EL (cell line): ENCODE results near the gene FANK1.
A peak's percentile ranks its signal among the peaks of the same experiment; 100 is the strongest.

Source experiments
- DNase-seq: peaks from one replicate; pipeline ENCODE4 v3.0.0-alpha.2; 2016

FANK1 gene

DNA sequence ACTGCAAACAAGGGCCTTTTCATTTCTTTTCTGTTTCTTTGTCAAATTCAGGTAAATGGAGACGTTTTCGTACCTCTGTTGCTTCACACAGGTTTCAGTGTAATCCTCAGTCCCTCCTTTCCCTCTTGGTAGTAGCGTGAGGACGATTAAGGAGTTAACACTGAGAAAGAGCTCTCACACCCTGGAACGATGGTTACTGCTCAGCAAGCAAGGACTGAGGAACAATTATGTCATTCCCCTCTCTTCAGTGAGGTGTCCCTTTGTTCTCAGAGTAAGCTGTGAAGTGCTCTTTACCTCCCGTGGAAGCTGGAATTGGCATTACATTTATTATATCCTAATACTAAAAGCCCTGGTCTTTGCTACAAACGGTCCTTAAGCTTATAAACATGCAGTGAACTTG, 95.9 kb downstream of the FANK1 start:
- DNase-seq = no peak

DNA sequence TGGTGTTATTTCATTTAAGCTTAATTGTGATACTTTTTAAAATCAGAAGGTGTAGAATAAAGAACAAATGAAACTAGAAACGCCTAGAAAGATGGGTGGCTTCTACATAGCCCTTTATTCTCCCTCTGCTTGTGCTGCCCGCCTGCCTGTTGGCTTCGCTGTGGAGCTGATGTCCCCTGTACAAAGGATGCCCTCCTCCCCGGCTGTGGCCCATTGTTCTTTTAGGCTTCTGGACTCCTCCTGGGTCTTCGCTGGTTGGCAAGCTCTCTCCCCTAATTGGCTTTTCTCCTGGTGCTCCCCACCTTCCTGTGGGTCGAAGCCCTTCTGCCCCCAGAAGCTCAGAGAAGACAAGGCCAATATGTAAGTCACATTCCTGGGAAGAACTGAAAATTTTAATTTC, 98.2 kb downstream of the FANK1 start:
- no peak for DNase-seq

DNA sequence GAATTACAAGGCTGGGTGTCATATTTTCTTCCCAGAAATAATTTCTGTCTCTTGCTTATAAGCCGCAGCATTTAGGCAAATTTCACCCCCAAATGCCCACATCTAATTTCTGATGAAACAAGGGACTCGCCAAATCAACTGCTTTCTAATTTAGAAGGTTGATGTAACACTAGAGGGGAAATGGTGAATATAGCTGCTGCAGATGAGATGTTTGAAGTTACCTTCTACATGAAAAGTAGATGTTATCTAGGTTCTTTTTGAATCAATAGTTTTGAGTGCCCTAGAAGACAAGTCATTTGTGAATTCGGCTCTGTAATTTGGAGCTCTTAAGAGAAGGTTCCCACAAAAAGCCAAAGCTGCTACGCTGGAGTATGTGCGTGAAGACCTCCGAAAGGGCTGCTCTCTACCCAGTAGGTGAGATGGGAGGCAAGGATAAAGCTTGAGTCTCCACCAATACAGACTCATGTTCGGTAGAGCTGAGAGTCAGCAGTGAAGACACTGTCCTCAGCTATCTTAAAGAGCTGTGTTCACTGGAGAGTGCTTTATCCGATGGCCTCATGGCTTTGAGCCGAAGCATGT, 99.5 kb downstream of the FANK1 start:
- DNase-seq = no peak

DNA sequence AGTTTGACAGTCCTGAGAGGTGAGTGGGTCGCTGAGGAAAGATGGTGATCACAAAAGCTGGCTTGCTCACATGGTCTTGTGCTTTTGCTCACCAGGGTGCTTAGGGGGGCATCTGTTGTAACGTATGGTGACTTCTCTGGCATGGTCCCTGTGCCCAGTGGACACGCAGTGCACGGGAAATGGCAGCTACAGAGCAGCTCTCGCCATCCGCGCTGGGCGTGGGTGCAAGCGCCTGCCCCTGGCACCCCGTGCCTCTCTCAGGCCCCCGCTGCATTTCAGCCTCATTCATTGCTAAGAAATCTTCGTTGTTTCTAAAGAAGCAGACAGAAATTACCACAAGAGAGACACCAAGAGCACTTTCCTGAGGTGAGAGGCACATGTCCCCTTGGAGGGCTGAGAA, 101.2 kb downstream of the FANK1 start:
- DNase-seq = no peak

DNA sequence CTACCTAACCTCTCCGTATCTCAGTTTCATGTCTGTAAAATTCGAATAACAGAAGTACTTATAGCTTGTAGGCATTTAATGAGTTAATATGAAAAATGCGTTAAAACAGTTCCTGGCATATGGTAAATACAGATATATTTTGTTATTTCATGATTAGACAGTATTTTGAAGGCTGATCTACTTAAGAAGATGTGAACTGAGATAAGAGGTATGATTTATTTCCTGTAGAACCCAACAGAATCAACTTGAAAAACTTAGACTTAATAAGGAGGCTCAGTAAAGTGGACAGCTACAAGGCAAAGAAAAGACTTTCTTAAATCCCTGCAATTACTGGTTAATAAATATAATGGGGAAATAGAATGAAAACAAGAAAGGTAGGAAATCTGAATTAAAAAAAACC, 103.3 kb downstream of the FANK1 start:
- no peak for DNase-seq

DNA sequence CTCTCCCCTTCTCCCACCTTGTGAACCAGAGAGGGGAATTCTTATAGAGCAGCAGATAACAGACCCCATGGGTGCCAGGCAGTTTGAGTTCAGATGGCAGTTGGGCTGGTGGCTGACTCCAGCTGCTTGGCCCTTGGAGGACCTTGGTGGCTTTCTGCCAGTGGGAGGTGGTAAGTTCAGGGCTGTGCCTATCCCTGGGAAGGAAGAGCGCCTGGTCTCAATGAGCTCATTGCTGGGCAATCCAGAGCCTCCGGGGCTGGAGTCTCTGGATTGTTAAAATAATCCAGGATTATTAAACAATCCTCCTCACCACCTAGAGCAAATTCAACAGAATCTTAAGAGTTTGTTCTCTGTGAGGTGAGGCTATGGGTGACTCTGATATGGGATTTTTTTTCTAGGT, 105.2 kb downstream of the FANK1 start:
- DNase-seq = peak; percentile 88

DNA sequence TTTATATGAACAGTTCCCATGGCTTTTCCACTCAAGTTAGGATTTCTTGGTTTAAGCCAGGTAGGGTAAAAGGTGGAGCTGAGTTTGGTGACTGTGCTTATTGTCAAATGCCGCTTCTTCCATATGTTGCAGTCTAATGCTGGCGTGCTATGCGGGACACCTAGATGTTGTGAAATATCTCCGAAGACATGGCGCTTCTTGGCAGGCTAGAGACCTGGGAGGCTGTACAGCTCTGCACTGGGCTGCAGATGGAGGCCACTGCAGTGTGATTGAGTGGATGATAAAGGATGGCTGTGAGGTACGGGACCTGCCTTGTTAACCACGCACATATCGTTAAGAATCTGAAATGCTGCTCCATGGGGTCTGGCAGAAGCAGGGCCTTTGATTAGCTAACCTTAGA, 108.4 kb downstream of the FANK1 start:
- no peak for DNase-seq

DNA sequence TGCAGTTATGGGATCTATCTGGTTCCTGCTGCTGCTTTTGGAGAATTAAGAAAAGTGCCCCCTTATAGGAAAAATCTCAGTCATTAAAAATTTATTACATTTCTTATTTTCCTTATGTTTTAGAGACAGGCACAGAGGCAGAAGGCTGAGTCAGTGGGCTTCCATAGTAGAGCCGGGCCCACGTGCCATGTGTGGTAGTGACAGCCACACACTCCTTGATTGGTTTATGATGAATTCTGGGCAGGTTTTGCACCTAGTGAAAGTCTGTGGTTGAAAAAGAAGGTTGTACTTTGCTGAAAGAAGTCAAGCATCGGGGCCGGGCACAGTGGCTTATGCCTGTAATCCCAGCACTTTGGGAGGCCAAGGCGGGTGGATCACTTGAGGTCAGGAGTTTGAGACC, 109.9 kb downstream of the FANK1 start:
- DNase-seq = no peak

DNA sequence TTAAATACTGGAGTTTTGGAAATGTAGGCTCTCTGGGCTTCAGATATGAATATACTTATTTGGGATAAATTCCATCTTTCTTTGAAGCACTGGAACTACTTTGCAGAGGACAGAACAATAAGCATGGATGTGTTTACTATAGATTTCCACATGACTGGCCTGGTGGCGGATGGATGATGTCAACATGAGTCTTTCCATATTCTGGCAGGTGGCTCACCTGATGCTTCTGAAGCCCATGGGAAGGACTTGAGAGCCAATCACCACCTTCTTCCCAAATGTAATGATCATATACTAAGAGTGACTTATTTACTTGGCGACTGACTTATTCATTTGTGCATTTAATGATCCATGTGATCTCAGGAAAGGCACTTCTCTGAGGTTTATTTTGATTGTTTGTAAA, 110.5 kb downstream of the FANK1 start:
- DNase-seq = no peak

DNA sequence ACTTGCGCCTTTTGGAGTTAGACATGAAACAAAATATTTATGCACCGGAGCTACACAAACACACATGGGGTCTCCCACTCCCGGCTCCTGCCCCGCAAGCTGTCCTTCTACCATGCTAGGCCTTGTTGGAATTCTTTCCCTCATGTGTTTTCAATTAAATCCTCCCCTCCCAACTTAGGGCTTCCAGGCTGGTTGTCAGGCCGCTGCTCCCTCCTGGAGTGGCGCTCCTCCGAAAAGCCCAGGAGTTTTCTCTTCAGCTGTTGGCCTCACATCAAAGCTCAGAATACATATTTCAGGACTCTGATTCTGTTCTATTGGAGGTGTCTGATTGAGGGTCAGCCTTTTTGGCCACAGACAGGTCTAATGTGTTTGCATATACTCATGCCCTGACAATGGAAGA, 113.3 kb downstream of the FANK1 start:
- no peak for DNase-seq

DNA sequence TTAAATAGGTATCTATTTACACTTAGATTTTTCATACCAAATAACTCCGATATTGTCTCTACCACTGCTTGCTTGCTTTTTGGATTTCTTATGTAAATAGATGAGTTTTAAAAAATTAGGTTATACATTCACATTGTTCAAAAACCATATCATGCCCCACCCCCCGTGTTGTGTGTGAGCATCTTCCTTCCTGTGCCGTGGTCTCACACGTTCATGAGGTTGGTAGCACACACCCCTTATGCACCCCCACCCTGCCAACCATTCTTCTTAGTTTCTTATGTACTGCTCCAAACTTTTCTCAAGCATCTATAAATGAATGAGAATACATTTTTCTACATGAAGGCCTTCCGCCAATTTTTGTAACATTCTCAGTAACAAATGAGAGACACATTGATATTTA, 115.6 kb downstream of the FANK1 start:
- DNase-seq = no peak

DNA sequence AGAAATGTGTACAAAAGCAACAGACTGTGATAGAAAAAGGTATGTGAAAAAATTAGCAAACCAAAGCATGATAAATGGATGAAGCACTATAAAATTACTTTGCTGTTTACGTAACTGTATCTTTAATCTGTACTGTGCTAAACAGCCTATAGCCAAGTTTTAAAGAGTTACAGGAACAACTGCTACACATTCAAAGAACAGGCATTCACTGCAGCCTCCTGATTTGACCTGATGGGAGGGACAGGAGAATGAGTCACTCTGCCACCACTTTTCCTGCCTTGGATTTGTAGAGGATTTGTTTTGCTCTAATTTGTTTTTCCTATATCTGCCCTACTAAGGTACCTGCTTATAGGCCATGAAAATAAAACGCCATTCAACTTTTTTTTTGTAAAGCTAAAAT, 116.1 kb downstream of the FANK1 start:
- peak; percentile 16 for DNase-seq

DNA sequence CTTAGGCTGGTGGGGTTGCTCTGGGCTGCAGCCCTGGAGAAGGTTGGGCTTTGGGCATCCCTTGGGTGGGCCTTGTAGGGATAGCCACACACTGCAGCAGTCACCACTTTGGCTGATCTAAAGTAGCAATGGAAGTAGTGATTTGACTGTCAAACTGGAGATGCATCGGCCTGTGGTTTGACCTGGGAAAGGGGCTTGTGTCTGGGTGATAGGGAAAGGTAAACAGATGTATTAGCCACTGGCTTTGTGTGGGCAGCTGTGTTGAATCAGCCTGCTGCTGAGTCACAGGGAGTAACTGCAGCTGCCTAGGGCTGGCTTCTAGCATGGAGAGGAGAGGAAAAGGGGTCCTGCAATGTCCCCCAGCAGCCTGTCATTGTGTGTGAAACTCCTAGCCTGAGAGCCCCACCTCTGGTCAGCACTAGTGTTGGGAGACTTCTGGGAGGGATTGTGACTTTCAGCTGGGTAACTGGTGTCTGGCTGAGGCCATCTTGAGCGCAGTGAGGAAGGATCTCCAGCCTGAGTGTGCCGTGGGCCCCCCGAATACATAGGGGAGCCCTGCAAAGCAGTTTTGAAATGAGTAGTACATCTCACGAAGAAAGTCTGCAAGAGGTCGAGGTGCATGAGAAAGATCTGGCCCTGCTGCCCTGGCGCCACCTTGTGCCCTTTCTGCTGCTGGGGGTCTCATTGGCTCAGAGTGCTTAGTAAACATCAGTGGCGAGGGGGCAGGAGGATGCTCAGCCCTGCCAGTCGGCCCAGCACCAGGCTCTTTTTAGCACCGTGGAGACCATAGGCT, 117.3 kb downstream of the FANK1 start:
- DNase-seq = peak; percentile 77

DNA sequence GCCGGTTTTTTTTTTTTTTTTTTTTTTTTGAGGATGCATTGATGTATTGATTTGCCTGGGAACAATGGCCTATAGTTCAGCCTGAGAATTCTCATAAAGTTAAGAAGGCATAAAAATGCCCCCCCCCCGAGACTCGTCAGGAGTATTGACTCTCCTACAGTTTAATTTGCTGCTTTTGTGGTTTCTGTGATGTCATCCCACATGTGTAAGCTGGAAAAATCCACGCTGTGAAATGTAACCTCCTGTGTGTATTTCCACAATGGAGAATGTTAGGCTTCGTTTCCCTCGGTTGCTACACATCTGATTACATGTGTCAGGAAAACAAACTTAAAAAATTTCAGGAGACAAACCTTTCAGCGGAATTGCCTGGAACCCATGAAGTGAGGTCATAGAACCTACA, 117.9 kb downstream of the FANK1 start:
- DNase-seq = peak; percentile 63

DNA sequence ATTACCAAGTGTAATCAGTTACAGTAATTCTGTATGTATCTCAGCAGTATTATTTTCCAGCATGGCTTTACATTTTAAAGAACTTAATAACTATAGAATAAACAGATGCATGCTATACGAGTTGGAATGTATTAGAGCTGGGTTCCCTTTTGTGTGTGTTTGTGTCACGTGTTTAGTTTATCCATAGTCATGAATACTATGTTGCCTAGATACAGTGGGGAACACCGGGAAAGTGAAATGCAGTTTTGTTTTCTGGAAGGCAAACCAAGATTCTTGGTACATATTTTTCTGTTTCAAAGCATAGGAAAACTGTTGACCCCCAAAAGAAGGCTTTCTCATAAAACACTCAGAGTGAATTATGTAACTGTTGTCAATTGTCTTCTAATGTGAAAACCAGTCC, 119.0 kb downstream of the FANK1 start:
- DNase-seq = no peak

DNA sequence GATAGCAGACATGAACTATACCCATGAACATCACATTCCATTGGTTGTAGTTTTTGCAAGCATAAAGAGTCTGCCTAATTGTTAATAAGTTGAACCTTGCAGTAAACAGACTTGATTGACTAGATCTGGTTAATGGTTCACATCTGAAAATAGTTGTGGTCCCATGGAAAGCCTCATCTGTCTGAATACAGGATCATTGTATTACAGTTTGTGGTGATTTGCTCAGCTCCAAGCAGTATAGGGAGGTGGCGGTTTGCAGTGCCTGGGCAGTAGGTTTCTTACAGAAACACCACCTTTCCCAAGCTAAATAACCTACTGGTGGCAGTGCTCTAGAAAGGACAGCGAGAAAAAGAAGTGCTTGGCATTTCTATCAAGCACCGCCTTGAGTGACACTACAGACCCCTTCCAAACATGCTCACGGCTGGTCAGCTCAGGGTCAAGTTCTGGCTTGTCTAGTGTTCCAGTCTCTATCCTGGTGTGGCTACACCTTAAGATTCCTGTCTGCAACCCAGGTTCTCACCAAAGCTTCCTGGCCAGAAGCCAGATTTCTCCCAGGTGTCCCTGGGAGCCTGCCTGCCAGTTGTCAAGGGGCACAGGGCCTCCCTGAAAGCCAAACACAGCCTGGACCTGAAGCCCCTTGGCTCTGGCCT, 119.9 kb downstream of the FANK1 start:
- no peak for DNase-seq

DNA sequence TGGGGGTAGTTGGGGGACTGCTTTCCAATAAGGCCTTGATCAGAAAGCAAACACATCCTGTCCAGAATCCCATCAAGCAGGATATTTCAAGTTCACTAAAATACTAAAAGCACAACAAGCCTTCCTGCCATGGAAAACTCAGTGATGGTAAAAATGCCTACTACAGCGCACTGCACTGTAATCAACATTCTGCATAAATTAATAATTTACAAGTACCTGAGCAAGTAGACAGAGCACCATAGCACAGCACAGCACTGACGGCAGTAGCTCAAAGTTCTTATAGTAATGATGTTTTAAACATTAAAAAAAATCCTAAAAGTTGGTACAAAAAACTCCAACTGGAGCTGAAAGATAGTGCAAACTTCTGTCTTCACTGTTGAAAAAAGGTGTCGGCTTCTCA, 120.5 kb downstream of the FANK1 start:
- no peak for DNase-seq

DNA sequence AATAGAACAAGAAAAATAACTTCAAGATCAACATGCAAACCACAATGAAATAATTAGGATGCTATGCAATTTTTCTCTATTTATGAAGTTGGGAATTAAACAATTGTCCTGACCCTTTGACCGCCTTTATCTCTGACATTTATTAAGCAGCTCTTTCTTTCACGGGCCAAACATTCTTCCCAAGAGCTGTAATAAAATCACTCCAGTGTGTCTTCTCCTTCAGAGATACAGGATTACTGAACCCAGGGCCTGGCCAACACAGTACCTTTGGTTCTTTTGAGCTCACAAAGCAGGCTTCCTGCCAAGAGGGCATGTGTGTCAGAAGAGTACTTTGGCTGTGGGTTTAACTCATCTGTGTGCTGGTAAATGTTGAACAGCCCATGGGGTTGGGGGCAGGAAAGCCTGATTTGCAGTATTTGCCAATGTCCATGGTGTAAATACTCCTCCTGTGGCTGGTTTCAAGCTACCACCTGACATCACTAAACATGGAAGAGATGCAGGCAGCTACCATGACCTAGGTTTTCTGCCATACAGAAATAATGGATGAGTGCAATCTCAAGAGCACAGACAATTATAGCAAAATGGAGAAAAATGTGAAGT, 121.7 kb downstream of the FANK1 start:
- peak; percentile 60 for DNase-seq

DNA sequence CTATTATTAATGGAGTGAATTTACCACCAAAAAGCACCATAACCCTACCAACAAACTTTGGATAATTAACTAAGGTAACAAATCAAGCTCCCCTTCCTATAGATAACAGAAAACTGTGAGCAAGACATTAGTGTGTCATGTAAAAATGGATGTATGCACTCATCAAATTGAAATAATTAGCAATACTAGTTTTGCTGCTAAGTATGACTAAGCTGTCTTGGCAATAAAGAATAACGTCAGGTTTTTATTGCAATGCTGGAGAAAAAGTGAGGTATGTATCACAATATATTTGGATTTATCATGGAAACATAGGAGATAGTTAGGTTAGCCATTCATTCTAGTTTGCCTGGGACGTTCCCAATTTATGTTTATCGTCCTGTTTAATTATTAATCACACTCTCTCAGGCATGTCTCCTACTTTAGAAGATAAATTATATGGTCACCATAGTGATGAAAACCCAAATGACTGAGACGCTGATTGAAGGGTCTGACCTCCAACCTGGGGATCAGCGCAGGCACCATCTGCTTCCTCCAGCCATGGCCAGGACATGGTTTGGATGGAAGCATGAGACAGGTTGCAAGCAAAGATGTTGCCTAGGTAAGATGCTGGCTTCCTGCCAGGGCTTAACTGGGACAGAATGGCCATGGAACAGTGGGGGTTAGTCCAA, 125.6 kb downstream of the FANK1 start:
- no peak for DNase-seq

DNA sequence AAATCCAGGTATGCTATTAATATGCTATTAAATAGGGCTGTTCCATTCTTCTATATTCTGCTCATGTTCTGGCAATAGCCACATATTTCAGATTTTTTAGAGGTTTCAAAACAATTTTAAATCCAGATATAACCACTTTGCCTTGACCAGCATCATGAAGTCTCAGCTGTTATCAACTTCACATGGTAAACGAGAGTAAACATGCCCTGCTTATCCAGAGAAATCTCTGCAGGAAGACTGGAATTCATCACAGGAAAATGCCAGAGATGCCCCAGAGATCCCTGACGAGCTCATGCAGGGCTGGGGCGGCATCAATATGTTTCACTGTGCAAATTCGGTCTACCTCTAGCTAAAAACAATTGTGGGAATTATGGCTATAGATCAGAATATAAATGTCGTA, 126.5 kb downstream of the FANK1 start:
- DNase-seq = no peak

DNA sequence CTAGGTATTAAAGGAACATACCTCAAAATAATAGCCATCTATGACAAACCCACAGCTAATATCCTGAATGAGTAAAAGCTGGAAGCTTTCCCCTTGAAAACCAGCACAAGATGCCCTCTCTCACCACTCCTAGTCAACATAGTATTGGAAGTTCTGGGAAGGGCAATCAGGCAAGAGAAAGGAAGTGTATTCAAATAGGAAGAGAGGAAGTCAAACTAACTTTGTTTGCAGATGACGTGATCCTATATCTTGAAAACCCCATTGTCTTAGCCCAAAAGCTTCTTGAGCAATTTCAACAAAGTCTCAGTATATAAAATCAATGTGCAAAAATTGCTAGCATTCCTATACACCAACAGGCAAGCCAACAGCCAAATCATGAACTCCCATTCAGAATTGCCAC, 131.3 kb downstream of the FANK1 start:
- no peak for DNase-seq

DNA sequence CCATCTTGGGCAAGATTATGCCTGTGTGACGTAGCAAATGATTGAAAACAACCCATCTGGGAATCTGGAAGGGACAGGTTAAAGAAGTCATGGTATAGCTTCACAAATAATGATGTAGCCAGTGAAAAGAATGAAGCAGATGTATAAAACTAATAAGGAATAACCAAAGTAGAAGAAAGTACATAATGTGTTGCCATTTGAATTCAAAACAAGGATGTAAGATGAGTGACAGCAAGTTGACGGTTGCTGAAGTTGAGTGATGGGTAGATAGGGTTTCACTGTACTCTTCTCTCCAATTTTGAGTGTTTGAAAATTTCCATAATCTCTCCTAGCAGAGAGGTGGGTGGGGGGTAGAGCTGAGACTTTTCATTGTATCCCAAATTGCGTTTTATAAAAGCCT, 133.6 kb downstream of the FANK1 start:
- DNase-seq = no peak

DNA sequence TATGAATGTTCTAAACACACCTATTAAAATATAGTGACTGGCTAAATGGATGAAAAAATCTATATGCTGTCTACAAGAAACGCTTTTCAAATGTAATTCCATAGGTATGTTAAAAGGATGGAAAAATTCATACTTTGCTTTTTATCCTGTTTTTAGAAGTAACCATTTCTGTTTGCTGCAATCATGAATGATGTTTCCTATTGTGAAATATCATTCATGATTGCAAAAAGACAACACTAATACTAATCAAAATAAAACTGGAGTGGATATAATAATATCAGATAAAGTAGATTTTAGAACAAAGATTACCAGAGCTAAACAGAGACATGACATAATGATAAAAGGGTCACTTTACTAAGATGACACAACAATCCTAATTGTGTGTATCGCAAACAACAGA, 138.2 kb downstream of the FANK1 start:
- DNase-seq = no peak

DNA sequence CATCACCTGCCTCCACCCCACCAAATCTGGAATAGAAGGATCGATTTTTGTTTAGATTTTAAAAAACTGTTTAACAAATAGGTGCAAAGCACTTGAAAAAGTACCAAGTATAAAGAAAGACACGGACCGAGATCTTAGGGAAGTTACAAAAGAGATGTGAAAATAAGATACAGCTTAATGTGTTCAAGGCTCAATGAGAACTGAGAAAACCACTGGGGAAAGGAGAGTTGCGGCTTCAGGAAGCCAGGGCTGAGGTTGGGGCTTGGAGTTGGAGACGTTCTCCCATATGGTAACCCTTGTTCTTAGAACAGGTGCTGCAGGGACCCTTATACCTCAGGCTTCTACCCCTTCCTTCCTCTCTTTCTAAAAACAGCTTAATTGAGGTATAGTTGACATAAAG, 140.2 kb downstream of the FANK1 start:
- DNase-seq = no peak
